ENCODE measurements around the gene ATP13A3. TPM values are rescaled to one million over a fixed set of nuclear protein-coding genes. Genes with fewer than 3 reads are reported as not detected.

ATP13A3 gene
- total RNA-seq, 1 donor from 2014 or later = 135 TPM

DNA sequence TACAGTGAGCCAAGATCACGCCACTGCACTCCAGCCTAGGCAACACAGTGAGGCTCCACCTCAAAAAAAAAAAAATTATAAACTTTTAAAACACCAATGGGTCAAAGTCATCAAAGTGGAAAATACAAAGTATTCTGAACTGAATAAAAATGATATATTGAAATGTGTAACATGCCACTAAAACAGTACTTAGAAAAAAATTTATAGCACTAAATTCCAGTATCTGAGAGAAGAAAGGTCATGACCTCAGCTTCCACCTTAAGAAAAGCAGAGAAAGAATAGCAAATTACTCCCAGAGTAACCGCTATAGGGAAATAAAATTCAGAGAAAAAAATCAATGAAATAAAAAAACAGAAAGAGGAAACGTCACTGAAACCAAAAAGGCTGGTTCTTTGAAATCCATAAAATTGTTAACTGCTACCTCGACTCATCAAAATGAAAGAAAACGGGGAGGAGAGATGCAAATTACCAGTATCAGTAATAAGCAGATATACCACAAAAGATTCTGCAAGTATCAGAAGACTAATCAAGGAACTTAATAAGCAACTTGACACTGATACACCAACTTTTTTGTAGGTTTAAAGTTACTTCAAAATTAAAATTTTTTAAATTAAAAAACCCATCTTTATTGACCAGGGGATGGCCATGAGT, 20.8 kb downstream of the ATP13A3 start:
- Mint-ChIP-seq H3K36me3 (ENCODE audit: insufficient read depth) (peaks cover 6% of the 10 kb centered on the region), H3K27ac (no peak overlapping the region), H3K27me3 (no peaks in the 10 kb centered on the region), H3K4me3 (ENCODE audit: low read depth) (no peak overlapping the region), H3K4me1 (ENCODE audit: low read depth) (peaks cover 15% of the 10 kb centered on the region), H3K9me3 (ENCODE audit: low read depth) (no peaks in the 10 kb centered on the region)
- DNase-seq (ENCODE audit: low spot score, unreplicated experiment) = no peak
- no peak for TF ChIP-seq CTCF (IDR thresholded peaks at IDR 0.05; ENCODE audit: unreplicated experiment)

DNA sequence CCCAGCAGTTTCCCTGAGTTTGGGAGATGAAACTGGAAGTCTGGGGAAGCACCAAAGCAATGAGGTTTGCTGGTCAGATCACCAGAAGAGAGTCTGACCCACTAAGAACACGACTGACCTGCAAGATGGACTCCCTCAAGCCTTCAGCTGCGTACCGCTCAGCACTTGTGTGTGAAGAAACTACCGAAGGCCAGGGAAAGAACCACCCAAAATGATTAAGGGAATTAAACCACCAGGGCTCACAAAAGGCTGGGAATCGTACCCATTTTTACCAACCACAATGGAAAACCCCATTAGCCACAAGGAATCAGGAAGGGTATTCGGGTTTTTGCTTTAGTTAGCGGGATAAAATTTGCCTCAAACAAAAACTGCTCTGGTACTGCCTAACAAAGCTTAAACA, 21.6 kb downstream of the ATP13A3 start:
- DNase-seq (ENCODE audit: low spot score, unreplicated experiment) = no peak
- no peaks in the 10 kb centered on the region for H3K27me3 Mint-ChIP-seq
- no peak overlapping the region for H3K4me3 Mint-ChIP-seq (ENCODE audit: low read depth)
- peaks cover 15% of the 10 kb centered on the region for H3K4me1 Mint-ChIP-seq (ENCODE audit: low read depth)
- H3K27ac Mint-ChIP-seq = no peak overlapping the region
- peaks cover 9% of the 10 kb centered on the region for H3K36me3 Mint-ChIP-seq (ENCODE audit: insufficient read depth)
- TF ChIP-seq CTCF (IDR thresholded peaks at IDR 0.05; ENCODE audit: unreplicated experiment) = no peak
- H3K9me3 Mint-ChIP-seq (ENCODE audit: low read depth) = no peaks in the 10 kb centered on the region

- Mint-ChIP-seq H3K27me3 (no peaks in the 10 kb centered on the region), H3K4me1 (ENCODE audit: low read depth) (peaks cover 14% of the 10 kb centered on the region), H3K27ac (no peak overlapping the region), H3K9me3 (ENCODE audit: low read depth) (no peaks in the 10 kb centered on the region), H3K36me3 (ENCODE audit: insufficient read depth) (peaks cover 10% of the 10 kb centered on the region), H3K4me3 (ENCODE audit: low read depth) (no peak overlapping the region)
- TF ChIP-seq CTCF (IDR thresholded peaks at IDR 0.05; ENCODE audit: unreplicated experiment) = no peak
- no peak for DNase-seq (ENCODE audit: low spot score, unreplicated experiment)
Observed at GRCh38 chr3:194464692-194465091, 22.1 kb downstream of the ATP13A3 start.

- H3K4me3 Mint-ChIP-seq (ENCODE audit: low read depth) = no peak overlapping the region
- peaks cover 14% of the 10 kb centered on the region for H3K4me1 Mint-ChIP-seq (ENCODE audit: low read depth)
- TF ChIP-seq CTCF (IDR thresholded peaks at IDR 0.05; ENCODE audit: unreplicated experiment) = no peak
- no peak overlapping the region for H3K27ac Mint-ChIP-seq
- DNase-seq (ENCODE audit: low spot score, unreplicated experiment) = no peak
- no peaks in the 10 kb centered on the region for H3K27me3 Mint-ChIP-seq
- H3K9me3 Mint-ChIP-seq (ENCODE audit: low read depth) = no peaks in the 10 kb centered on the region
- peaks cover 13% of the 10 kb centered on the region for H3K36me3 Mint-ChIP-seq (ENCODE audit: insufficient read depth)
Observed at GRCh38 chr3:194462936-194463335, 23.9 kb downstream of the ATP13A3 start.

GRCh38 chr3:194460566-194460965, 26.2 kb downstream of the ATP13A3 start:
- Mint-ChIP-seq H3K27ac (no peak overlapping the region), H3K4me3 (ENCODE audit: low read depth) (no peak overlapping the region), H3K27me3 (no peaks in the 10 kb centered on the region), H3K36me3 (ENCODE audit: insufficient read depth) (peaks cover 14% of the 10 kb centered on the region), H3K9me3 (ENCODE audit: low read depth) (no peaks in the 10 kb centered on the region), H3K4me1 (ENCODE audit: low read depth) (peaks cover 10% of the 10 kb centered on the region)
- DNase-seq (ENCODE audit: low spot score, unreplicated experiment) = no peak
- TF ChIP-seq CTCF (IDR thresholded peaks at IDR 0.05; ENCODE audit: unreplicated experiment) = no peak
